GM23338 (cell line): ENCODE data around the gene SPTB. TPM values are rescaled to one million over a fixed set of nuclear protein-coding genes. Genes with fewer than 3 reads are reported as not detected.

Experiments
- ATAC-seq: fragments of 200-7000 bp; cut with Tn5 transposase; 3 replicates; pipeline ENCODE4 v1.9.1; 2020
- DNase-seq: peaks from one replicate; pipeline ENCODE4 v3.0.0-alpha.2; 2015; ENCODE audit warnings: low spot score
- H2AFZ ChIP-seq: fragments of 200-600 bp; sonication (generic); 2 replicates; pipeline ENCODE4 v1.8.0; 2016; ENCODE audit warnings: antibody characterized with exemption, mild to moderate bottlenecking, moderate library complexity
- H3F3A ChIP-seq: fragments of 200-600 bp; sonication (generic); replicated peaks from 2 replicates; pipeline ENCODE4 v1.8.0; 2017; ENCODE audit warnings: antibody characterized with exemption, mixed run types, low read depth
- H3K27ac ChIP-seq: fragments of 200-600 bp; sonication (generic); 2 replicates; pipeline ENCODE4 v1.6.1; 2016; ENCODE audit warnings: low read depth
- H3K27me3 ChIP-seq: fragments of 200-600 bp; sonication (generic); 2 replicates; pipeline ENCODE4 v1.8.0; 2016; ENCODE audit warnings: mild to moderate bottlenecking, mixed run types, moderate library complexity; ENCODE audit not compliant: insufficient read depth
- H3K36me3 ChIP-seq: fragments of 200-600 bp; sonication (generic); 2 replicates; pipeline ENCODE4 v1.8.0; 2016; ENCODE audit warnings: mild to moderate bottlenecking; ENCODE audit not compliant: insufficient read depth
- H3K4me1 ChIP-seq: fragments of 200-600 bp; sonication (generic); 2 replicates; pipeline ENCODE4 v1.8.0; 2016; ENCODE audit warnings: mild to moderate bottlenecking, moderate library complexity; ENCODE audit not compliant: insufficient read depth
- H3K4me2 ChIP-seq: fragments of 200-600 bp; sonication (generic); 2 replicates; pipeline ENCODE4 v1.7.1; 2017; ENCODE audit warnings: mixed run types
- H3K4me3 ChIP-seq: fragments of 200-600 bp; sonication (generic); 2 replicates; pipeline ENCODE4 v1.6.1; 2016; ENCODE audit warnings: mixed run types
- H3K79me2 ChIP-seq: fragments of 200-600 bp; sonication (generic); replicated peaks from 2 replicates; pipeline ENCODE4 v1.8.0; 2017; ENCODE audit warnings: mild to moderate bottlenecking; ENCODE audit not compliant: insufficient read depth
- H3K9me2 ChIP-seq: fragments of 200-600 bp; sonication (generic); 2 replicates; pipeline ENCODE4 v1.8.0; 2017; ENCODE audit not compliant: insufficient read depth
- H4K20me1 ChIP-seq: fragments of 200-600 bp; sonication (generic); replicated peaks from 2 replicates; pipeline ENCODE4 v1.8.0; 2017; ENCODE audit warnings: mild to moderate bottlenecking; ENCODE audit not compliant: insufficient read depth
- H3K27ac Mint-ChIP-seq: 2 replicates; pipeline ENCODE4 v1.8.0; 2020; ENCODE audit warnings: inconsistent platforms, mild to moderate bottlenecking, moderate library complexity, mixed read lengths
- H3K27me3 Mint-ChIP-seq: 3 replicates; pipeline ENCODE4 v1.8.0; 2022; ENCODE audit warnings: low read depth, mild to moderate bottlenecking, moderate library complexity, mixed read lengths, inconsistent platforms; ENCODE audit not compliant: insufficient read depth, poor library complexity
- H3K36me3 Mint-ChIP-seq: 3 replicates; pipeline ENCODE4 v1.8.0; 2021; ENCODE audit warnings: low read depth, mild to moderate bottlenecking, inconsistent platforms, moderate library complexity, mixed read lengths
- H3K4me1 Mint-ChIP-seq: 3 replicates; pipeline ENCODE4 v1.8.0; 2020; ENCODE audit warnings: mild to moderate bottlenecking, inconsistent platforms, mixed read lengths
- H3K4me3 Mint-ChIP-seq: 3 replicates; pipeline ENCODE4 v1.8.0; 2021; ENCODE audit warnings: moderate library complexity, mild to moderate bottlenecking, inconsistent platforms, mixed read lengths
- H3K9me3 Mint-ChIP-seq: 3 replicates; pipeline ENCODE4 v1.8.0; 2020; ENCODE audit warnings: moderate library complexity, mild to moderate bottlenecking, inconsistent platforms, mixed read lengths
- CREB1 ChIP-seq: fragments of 250-450 bp; sonication (Bioruptor Pico); IDR thresholded peaks from 2 replicates; pipeline ENCODE4 v1.5.0; 2020; ENCODE audit warnings: low read depth, mild to moderate bottlenecking, moderate library complexity
- EZH2phosphoT487 ChIP-seq: fragments of 200-600 bp; sonication (generic); IDR thresholded peaks from one replicate; pipeline ENCODE4 v1.8.1; 2018; ENCODE audit warnings: antibody characterized with exemption; ENCODE audit not compliant: unreplicated experiment
- JUNB ChIP-seq: IDR thresholded peaks from one replicate; pipeline ENCODE4 v1.6.1; 2016; ENCODE audit warnings: antibody characterized with exemption; ENCODE audit not compliant: unreplicated experiment
- NANOG ChIP-seq: IDR thresholded peaks from 2 replicates; pipeline ENCODE4 v1.6.1; 2016; ENCODE audit warnings: antibody characterized with exemption, borderline replicate concordance
- STAT1 ChIP-seq: IDR thresholded peaks from one replicate; pipeline ENCODE4 v1.6.1; 2016; ENCODE audit warnings: antibody characterized with exemption; ENCODE audit not compliant: unreplicated experiment
- ZNF331 ChIP-seq: fragments of 250-450 bp; sonication (Bioruptor Pico); IDR thresholded peaks from 2 replicates; pipeline ENCODE4 v1.5.0; 2020; ENCODE audit warnings: low read depth, mild to moderate bottlenecking, moderate library complexity
- polyA plus RNA-seq: library from polyadenylated mRNA; unstranded; fragments of >200 nt; fragmentation: Nextera tagmentation; extraction: Ambion mirVana; gene quantifications from 2 replicates; pipeline ENCODE4 v1.2.1, GENCODE V29; 2016
- total RNA-seq: library from RNA; depleted of rRNA; stranded (reverse); fragments of >200 nt; shearing (Covaris generic); gene quantifications from 2 replicates; pipeline ENCODE4 v1.2.3, GENCODE V29; 2014
- TF ChIP-seq, protein P1 (sequence below): IDR thresholded peaks from 2 replicates; pipeline ENCODE4 v1.6.1; 2016; ENCODE audit warnings: antibody characterized with exemption
- TF ChIP-seq, protein P2 (sequence below), 2 experiments: fragments of 200-600 bp in 1 of 2; sonication (generic) in 1 of 2; conservative IDR thresholded peaks; 2 replicates each; pipeline versions ENCODE4 v1.5.1 to v1.6.1; 2016 to 2017; ENCODE audit warnings: antibody characterized with exemption in 2 of 2, low read depth in 2 of 2, mild to moderate bottlenecking in 2 of 2, moderate library complexity in 1 of 2
- TF ChIP-seq, protein P3 (sequence below): IDR thresholded peaks from one replicate; pipeline ENCODE4 v1.6.1; 2018; ENCODE audit warnings: antibody characterized with exemption; ENCODE audit not compliant: unreplicated experiment
- TF ChIP-seq, protein P4 (sequence below): fragments of 250-450 bp; sonication (Bioruptor Pico); IDR thresholded peaks from 2 replicates; pipeline ENCODE4 v1.5.0; 2020; ENCODE audit warnings: mild to moderate bottlenecking, moderate library complexity

Gene SPTB
- total and polyA plus RNA-seq, 2 experiments from 2014 or later: 1.1 to 1.9 TPM

DNA sequence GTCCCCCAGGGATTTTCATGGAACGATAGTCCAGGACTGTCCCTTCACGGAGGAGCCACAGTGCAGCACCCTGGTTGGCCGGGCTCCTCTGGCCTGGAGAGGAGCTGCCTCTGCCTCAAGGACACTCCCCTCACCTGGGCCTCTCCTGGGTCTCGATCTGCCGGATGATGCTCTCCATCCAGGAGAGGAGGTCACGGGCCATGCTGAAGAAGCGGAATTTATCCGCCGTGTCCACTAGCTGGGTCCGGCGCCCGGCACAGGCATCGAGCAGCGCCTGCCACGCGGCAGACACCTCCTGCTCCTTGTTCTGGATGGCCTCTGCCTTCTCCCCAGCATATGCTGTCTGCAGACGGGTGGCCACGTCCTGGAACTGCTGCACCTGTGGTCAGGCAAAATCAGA is 109.0 kb downstream of the SPTB start (continued):
- TF ChIP-seq CREB1 (no peak), NANOG (no peak), ZNF331 (CRISPR knock-in tag) (no peak), STAT1 (no peak)
- TF ChIP-seq, protein P1, sequence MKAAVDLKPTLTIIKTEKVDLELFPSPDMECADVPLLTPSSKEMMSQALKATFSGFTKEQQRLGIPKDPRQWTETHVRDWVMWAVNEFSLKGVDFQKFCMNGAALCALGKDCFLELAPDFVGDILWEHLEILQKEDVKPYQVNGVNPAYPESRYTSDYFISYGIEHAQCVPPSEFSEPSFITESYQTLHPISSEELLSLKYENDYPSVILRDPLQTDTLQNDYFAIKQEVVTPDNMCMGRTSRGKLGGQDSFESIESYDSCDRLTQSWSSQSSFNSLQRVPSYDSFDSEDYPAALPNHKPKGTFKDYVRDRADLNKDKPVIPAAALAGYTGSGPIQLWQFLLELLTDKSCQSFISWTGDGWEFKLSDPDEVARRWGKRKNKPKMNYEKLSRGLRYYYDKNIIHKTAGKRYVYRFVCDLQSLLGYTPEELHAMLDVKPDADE: no peak
- TF ChIP-seq, protein P2, sequence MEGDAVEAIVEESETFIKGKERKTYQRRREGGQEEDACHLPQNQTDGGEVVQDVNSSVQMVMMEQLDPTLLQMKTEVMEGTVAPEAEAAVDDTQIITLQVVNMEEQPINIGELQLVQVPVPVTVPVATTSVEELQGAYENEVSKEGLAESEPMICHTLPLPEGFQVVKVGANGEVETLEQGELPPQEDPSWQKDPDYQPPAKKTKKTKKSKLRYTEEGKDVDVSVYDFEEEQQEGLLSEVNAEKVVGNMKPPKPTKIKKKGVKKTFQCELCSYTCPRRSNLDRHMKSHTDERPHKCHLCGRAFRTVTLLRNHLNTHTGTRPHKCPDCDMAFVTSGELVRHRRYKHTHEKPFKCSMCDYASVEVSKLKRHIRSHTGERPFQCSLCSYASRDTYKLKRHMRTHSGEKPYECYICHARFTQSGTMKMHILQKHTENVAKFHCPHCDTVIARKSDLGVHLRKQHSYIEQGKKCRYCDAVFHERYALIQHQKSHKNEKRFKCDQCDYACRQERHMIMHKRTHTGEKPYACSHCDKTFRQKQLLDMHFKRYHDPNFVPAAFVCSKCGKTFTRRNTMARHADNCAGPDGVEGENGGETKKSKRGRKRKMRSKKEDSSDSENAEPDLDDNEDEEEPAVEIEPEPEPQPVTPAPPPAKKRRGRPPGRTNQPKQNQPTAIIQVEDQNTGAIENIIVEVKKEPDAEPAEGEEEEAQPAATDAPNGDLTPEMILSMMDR (conservative IDR thresholded peaks at IDR 0.05; ENCODE audit: low read depth in 2 of 2): no peak

DNA sequence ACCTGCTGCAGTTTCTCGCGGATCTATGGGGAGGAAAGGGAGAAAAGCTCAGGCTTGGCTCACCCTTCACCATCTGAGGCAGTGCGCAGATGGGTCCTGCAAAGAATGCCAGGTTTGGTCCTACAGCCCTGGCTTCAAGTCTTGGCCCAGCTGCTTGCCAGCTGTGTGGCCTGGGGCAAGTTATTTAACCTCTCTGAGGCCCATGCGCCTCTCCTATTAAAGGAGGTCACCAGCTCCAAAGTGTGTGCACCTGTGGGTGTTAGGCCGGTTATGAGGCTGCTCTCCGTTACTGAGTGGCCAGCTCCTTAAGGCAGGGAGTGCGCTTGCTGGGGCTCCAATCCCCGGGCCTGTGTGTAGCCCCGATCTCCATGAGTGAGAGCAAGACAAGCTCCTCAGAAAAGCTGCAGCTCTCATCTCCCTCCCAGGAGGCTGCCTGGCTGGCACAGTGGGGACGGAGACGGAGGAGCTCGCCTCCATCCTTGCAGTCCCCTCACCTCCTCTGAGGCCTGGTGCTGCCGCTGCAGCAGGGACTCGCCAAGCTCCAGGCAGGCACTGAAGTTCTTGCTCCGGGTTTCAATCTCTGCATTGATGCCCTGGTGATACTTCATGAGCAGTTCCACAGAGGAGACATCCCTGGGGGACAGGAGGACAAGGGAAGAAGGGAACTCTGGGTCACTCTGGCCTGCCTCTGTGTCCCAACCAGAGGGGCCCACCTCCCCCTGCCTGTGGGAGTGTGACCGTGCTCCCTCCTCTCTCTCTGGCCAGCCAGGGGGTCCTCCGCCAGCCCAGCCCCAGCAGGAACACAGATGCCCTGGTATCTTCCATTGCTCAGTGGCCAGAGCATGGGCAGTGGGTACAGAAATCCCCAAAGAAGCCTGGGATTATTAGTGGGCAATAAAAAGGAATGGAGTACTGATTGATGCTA is 110.3 kb downstream of the SPTB start:
- no peak overlapping the region for H3K27ac Mint-ChIP-seq
- peaks cover 12% of the 10 kb centered on the region for H3K36me3 Mint-ChIP-seq
- no peaks in the 10 kb centered on the region for H3K36me3 ChIP-seq
- ATAC-seq (no peak), DNase-seq (no peak)
- no peaks in the 10 kb centered on the region for H3K9me2 ChIP-seq
- no peaks in the 10 kb centered on the region for H3K27me3 ChIP-seq
- peaks cover 8% of the 10 kb centered on the region; the same call in 1 of the 2 replicates for H3F3A ChIP-seq
- H3K27me3 Mint-ChIP-seq: peaks cover 16% of the 10 kb centered on the region
- H2AFZ ChIP-seq: no peak overlapping the region
- H4K20me1 ChIP-seq: no peaks in the 10 kb centered on the region
- H3K79me2 ChIP-seq: no peaks in the 10 kb centered on the region
- no peak overlapping the region for H3K27ac ChIP-seq
- no peak overlapping the region for H3K4me2 ChIP-seq
- H3K4me1 ChIP-seq: peaks cover 13% of the 10 kb centered on the region; the same call in 1 of the 2 replicates
- no peak overlapping the region for H3K4me3 ChIP-seq
- H3K4me3 Mint-ChIP-seq: no peak overlapping the region
- peaks cover 32% of the 10 kb centered on the region for H3K4me1 Mint-ChIP-seq
- H3K9me3 Mint-ChIP-seq: peaks cover 21% of the 10 kb centered on the region
- TF ChIP-seq JUNB (no peak), NANOG (no peak), EZH2phosphoT487 (no peak), CREB1 (no peak)
- TF ChIP-seq, protein P3, sequence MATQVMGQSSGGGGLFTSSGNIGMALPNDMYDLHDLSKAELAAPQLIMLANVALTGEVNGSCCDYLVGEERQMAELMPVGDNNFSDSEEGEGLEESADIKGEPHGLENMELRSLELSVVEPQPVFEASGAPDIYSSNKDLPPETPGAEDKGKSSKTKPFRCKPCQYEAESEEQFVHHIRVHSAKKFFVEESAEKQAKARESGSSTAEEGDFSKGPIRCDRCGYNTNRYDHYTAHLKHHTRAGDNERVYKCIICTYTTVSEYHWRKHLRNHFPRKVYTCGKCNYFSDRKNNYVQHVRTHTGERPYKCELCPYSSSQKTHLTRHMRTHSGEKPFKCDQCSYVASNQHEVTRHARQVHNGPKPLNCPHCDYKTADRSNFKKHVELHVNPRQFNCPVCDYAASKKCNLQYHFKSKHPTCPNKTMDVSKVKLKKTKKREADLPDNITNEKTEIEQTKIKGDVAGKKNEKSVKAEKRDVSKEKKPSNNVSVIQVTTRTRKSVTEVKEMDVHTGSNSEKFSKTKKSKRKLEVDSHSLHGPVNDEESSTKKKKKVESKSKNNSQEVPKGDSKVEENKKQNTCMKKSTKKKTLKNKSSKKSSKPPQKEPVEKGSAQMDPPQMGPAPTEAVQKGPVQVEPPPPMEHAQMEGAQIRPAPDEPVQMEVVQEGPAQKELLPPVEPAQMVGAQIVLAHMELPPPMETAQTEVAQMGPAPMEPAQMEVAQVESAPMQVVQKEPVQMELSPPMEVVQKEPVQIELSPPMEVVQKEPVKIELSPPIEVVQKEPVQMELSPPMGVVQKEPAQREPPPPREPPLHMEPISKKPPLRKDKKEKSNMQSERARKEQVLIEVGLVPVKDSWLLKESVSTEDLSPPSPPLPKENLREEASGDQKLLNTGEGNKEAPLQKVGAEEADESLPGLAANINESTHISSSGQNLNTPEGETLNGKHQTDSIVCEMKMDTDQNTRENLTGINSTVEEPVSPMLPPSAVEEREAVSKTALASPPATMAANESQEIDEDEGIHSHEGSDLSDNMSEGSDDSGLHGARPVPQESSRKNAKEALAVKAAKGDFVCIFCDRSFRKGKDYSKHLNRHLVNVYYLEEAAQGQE: no peak
- TF ChIP-seq, protein P4, sequence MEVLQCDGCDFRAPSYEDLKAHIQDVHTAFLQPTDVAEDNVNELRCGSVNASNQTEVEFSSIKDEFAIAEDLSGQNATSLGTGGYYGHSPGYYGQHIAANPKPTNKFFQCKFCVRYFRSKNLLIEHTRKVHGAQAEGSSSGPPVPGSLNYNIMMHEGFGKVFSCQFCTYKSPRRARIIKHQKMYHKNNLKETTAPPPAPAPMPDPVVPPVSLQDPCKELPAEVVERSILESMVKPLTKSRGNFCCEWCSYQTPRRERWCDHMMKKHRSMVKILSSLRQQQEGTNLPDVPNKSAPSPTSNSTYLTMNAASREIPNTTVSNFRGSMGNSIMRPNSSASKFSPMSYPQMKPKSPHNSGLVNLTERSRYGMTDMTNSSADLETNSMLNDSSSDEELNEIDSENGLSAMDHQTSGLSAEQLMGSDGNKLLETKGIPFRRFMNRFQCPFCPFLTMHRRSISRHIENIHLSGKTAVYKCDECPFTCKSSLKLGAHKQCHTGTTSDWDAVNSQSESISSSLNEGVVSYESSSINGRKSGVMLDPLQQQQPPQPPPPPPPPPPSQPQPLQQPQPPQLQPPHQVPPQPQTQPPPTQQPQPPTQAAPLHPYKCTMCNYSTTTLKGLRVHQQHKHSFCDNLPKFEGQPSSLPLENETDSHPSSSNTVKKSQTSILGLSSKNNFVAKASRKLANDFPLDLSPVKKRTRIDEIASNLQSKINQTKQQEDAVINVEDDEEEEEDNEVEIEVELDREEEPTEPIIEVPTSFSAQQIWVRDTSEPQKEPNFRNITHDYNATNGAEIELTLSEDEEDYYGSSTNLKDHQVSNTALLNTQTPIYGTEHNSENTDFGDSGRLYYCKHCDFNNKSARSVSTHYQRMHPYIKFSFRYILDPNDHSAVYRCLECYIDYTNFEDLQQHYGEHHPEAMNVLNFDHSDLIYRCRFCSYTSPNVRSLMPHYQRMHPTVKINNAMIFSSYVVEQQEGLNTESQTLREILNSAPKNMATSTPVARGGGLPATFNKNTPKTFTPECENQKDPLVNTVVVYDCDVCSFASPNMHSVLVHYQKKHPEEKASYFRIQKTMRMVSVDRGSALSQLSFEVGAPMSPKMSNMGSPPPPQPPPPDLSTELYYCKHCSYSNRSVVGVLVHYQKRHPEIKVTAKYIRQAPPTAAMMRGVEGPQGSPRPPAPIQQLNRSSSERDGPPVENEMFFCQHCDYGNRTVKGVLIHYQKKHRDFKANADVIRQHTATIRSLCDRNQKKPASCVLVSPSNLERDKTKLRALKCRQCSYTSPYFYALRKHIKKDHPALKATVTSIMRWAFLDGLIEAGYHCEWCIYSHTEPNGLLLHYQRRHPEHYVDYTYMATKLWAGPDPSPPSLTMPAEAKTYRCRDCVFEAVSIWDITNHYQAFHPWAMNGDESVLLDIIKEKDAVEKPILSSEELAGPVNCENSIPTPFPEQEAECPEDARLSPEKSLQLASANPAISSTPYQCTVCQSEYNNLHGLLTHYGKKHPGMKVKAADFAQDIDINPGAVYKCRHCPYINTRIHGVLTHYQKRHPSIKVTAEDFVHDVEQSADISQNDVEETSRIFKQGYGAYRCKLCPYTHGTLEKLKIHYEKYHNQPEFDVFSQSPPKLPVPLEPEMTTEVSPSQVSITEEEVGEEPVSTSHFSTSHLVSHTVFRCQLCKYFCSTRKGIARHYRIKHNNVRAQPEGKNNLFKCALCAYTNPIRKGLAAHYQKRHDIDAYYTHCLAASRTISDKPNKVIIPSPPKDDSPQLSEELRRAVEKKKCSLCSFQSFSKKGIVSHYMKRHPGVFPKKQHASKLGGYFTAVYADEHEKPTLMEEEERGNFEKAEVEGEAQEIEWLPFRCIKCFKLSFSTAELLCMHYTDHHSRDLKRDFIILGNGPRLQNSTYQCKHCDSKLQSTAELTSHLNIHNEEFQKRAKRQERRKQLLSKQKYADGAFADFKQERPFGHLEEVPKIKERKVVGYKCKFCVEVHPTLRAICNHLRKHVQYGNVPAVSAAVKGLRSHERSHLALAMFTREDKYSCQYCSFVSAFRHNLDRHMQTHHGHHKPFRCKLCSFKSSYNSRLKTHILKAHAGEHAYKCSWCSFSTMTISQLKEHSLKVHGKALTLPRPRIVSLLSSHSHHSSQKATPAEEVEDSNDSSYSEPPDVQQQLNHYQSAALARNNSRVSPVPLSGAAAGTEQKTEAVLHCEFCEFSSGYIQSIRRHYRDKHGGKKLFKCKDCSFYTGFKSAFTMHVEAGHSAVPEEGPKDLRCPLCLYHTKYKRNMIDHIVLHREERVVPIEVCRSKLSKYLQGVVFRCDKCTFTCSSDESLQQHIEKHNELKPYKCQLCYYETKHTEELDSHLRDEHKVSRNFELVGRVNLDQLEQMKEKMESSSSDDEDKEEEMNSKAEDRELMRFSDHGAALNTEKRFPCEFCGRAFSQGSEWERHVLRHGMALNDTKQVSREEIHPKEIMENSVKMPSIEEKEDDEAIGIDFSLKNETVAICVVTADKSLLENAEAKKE (CRISPR knock-in tag): no peak
